Measurements from ENCODE around the gene ITPRID2. TPM values are rescaled to one million over a fixed set of nuclear protein-coding genes. Genes with fewer than 3 reads are reported as not detected.

Gene ITPRID2
- total RNA-seq, 2 experiments from 2014 or later = 53.4 to 63.8 TPM

- ATAC-seq (no peak), DNase-seq (no peak)
- no peaks in the 10 kb centered on the region for H3K4me1 Mint-ChIP-seq (ENCODE audit: low read depth)
- ChIA-PET CTCF (no interaction called here), POLR2A (no interaction called here)
- H3K9me3 Mint-ChIP-seq (ENCODE audit: insufficient read depth) = no peaks in the 10 kb centered on the region
- no peak overlapping the region for H3K4me3 Mint-ChIP-seq
- no peaks in the 10 kb centered on the region for H3K27me3 Mint-ChIP-seq (ENCODE audit: low read depth)
- H3K27ac Mint-ChIP-seq = no peak overlapping the region
- H3K36me3 Mint-ChIP-seq (ENCODE audit: low read depth) = no peaks in the 10 kb centered on the region
Observed at GRCh38 chr2:181977661-181978350, 86.3 kb downstream of the ITPRID2 start.

- Mint-ChIP-seq H3K4me3 (no peak overlapping the region), H3K27me3 (ENCODE audit: low read depth) (no peaks in the 10 kb centered on the region)
Observed at GRCh38 chr2:181978351-181979150, 87.0 kb downstream of the ITPRID2 start.

More at GRCh38 chr2:181978351-181979150, 87.0 kb downstream of the ITPRID2 start:
- Mint-ChIP-seq H3K4me1 (ENCODE audit: low read depth) (no peaks in the 10 kb centered on the region), H3K27ac (no peak overlapping the region), H3K9me3 (ENCODE audit: insufficient read depth) (no peaks in the 10 kb centered on the region), H3K36me3 (ENCODE audit: low read depth) (no peaks in the 10 kb centered on the region)
- ChIA-PET CTCF (no interaction called here), POLR2A (no interaction called here)
- DNase-seq (no peak), ATAC-seq (no peak)

Other genes starting within 250 kb of the ITPRID2 start
- gene CERKL, start 234.6 kb upstream of the ITPRID2 start, total RNA-seq = not detected
- not detected for gene NEUROD1, start 211.2 kb upstream of the ITPRID2 start, total RNA-seq
- not detected for gene PPP1R1C, start 94.1 kb downstream of the ITPRID2 start, total RNA-seq